OCI-LY3 (cell line): ENCODE data around the gene AP4S1.
"Not testable (repeated sequence)": the region's sequence is repeated elsewhere in the genome, so short reads cannot be mapped to it uniquely, and the experiment has no call there.

Experiments used
- H2AFZ ChIP-seq: fragments of 200-600, 300-600 bp; shearing (Covaris generic); 2 replicates; pipeline ENCODE4 v1.6.0; 2014; ENCODE audit warnings: antibody characterized with exemption, low read depth, low read length
- H3K27ac ChIP-seq: fragments of 200-600, 300-600 bp; sonication (generic); 2 replicates; pipeline ENCODE4 v1.5.1; 2014; ENCODE audit warnings: mild to moderate bottlenecking, low read length, moderate library complexity, mixed read lengths
- H3K27me3 ChIP-seq: fragments of 200-600, 300-600 bp; sonication (generic); 2 replicates; pipeline ENCODE4 v1.6.1; 2014; ENCODE audit warnings: low read depth, low read length, mixed read lengths
- H3K36me3 ChIP-seq: fragments of 200-600, 300-600 bp; sonication (generic); replicated peaks from 2 replicates; pipeline ENCODE3; 2014; ENCODE audit warnings: low read depth, low read length, mixed read lengths
- H3K4me1 ChIP-seq: fragments of 300-600, 200-600 bp; sonication (generic); 2 replicates; pipeline ENCODE4 v1.6.1; 2014; ENCODE audit warnings: low read length, mixed read lengths
- H3K4me2 ChIP-seq: fragments of 200-600, 300-600 bp; sonication (generic); 2 replicates; pipeline ENCODE4 v1.6.1; 2014; ENCODE audit warnings: low read length, mixed read lengths
- H3K4me3 ChIP-seq: fragments of 300-600, 200-600 bp; sonication (generic); 2 replicates; pipeline ENCODE4 v1.5.1; 2014; ENCODE audit warnings: antibody characterized with exemption, mild to moderate bottlenecking, low read length, moderate library complexity
- H3K79me2 ChIP-seq: fragments of 300-600, 200-600 bp; shearing (Covaris generic); 2 replicates; pipeline ENCODE4 v1.6.1; 2014; ENCODE audit warnings: mild to moderate bottlenecking, low read length, mixed read lengths
- H3K9ac ChIP-seq: fragments of 300-600, 200-600 bp; shearing (Covaris generic); 2 replicates; pipeline ENCODE4 v1.6.0; 2014; ENCODE audit warnings: mild to moderate bottlenecking, low read length, moderate library complexity
- H3K9me3 ChIP-seq: fragments of 200-600, 300-600 bp; shearing (Covaris generic); 2 replicates; pipeline ENCODE4 v1.6.1; 2014; ENCODE audit warnings: low read length, mixed read lengths; ENCODE audit not compliant: insufficient read depth
- H4K20me1 ChIP-seq: fragments of 200-600, 300-600 bp; sonication (generic); 2 replicates; pipeline ENCODE4 v1.6.1; 2016; ENCODE audit warnings: low read length, mixed read lengths; ENCODE audit not compliant: insufficient read depth
- EZH2phosphoT487 ChIP-seq: fragments of 200-600 bp; shearing (Covaris generic); IDR thresholded peaks from 2 replicates; pipeline ENCODE4 v1.6.1; 2018; ENCODE audit warnings: antibody characterized with exemption, mixed run types, low read depth
- TF ChIP-seq, protein P1 (sequence below): fragments of 200-600, 300-600 bp; sonication (generic); IDR thresholded peaks from 2 replicates; pipeline ENCODE4 v1.5.1; 2014; ENCODE audit warnings: antibody characterized with exemption, low read length, low read depth

AP4S1 gene

GRCh38 chr14:31025367-31026076, at the start of gene AP4S1:
Gene AP4S1 (plus strand): TSS chr14:31025649. CDS start chr14:31066197, 40,548 bp downstream.
- H3K27ac ChIP-seq = peak within 1 kb of the TSS; percentile 74
- peak within 1 kb of the TSS; percentile 85 for H2AFZ ChIP-seq
- peak within 1 kb of the TSS; percentile 85 for H3K4me2 ChIP-seq

GRCh38 chr14:30977752-30978151, 47.7 kb upstream of the AP4S1 start:
- no peak overlapping the region for H3K4me3 ChIP-seq
- peaks cover 11% of the 10 kb centered on the region for H3K4me1 ChIP-seq
- H3K27ac ChIP-seq = no peak overlapping the region
- H3K9me3 ChIP-seq = no peaks in the 10 kb centered on the region
- H2AFZ ChIP-seq = no peak overlapping the region
- no peak overlapping the region for H3K4me2 ChIP-seq
- H3K36me3 ChIP-seq = no peaks in the 10 kb centered on the region
- peaks cover 68% of the 10 kb centered on the region for H4K20me1 ChIP-seq
- no peak overlapping the region for H3K9ac ChIP-seq
- peaks cover 93% of the 10 kb centered on the region for H3K79me2 ChIP-seq
- H3K27me3 ChIP-seq = no peaks in the 10 kb centered on the region
- TF ChIP-seq, protein P1, sequence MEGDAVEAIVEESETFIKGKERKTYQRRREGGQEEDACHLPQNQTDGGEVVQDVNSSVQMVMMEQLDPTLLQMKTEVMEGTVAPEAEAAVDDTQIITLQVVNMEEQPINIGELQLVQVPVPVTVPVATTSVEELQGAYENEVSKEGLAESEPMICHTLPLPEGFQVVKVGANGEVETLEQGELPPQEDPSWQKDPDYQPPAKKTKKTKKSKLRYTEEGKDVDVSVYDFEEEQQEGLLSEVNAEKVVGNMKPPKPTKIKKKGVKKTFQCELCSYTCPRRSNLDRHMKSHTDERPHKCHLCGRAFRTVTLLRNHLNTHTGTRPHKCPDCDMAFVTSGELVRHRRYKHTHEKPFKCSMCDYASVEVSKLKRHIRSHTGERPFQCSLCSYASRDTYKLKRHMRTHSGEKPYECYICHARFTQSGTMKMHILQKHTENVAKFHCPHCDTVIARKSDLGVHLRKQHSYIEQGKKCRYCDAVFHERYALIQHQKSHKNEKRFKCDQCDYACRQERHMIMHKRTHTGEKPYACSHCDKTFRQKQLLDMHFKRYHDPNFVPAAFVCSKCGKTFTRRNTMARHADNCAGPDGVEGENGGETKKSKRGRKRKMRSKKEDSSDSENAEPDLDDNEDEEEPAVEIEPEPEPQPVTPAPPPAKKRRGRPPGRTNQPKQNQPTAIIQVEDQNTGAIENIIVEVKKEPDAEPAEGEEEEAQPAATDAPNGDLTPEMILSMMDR = no peak
- TF ChIP-seq EZH2phosphoT487 = no peak

More at GRCh38 chr14:31025367-31026076, at the start of gene AP4S1:
- Histone ChIP-seq H3K27me3 (no peaks in the 10 kb centered on the region), H3K4me1 (peaks cover 16% of the 10 kb centered on the region), H3K9ac (peak within 1 kb of the TSS; percentile 98), H3K36me3 (peaks cover 15% of the 10 kb centered on the region), H3K79me2 (peaks cover 64% of the 10 kb centered on the region), H3K4me3 (peak within 1 kb of the TSS; percentile 99), H4K20me1 (peaks cover 29% of the 10 kb centered on the region), H3K9me3 (no peaks in the 10 kb centered on the region)
- TF ChIP-seq, protein P1 = no peak
- TF ChIP-seq EZH2phosphoT487 = no peak

- not testable (repeated sequence) for H3K27me3 ChIP-seq, H3K9ac ChIP-seq, H3K9me3 ChIP-seq, H2AFZ ChIP-seq, H3K36me3 ChIP-seq, H3K4me2 ChIP-seq, H3K4me3 ChIP-seq, H3K27ac ChIP-seq
- Histone ChIP-seq H3K79me2 (peaks cover 83% of the 10 kb centered on the region), H3K4me1 (peaks cover 14% of the 10 kb centered on the region), H4K20me1 (peaks cover 51% of the 10 kb centered on the region)
- TF ChIP-seq, protein P1 = peak; percentile 62
Observed at GRCh38 chr14:30980106-30980704, 45.2 kb upstream of the AP4S1 start.

- H3K4me1 ChIP-seq = peaks cover 14% of the 10 kb centered on the region
- peaks cover 78% of the 10 kb centered on the region for H3K79me2 ChIP-seq
- no peak overlapping the region for H3K4me3 ChIP-seq
- H3K36me3 ChIP-seq = no peaks in the 10 kb centered on the region
- H4K20me1 ChIP-seq = peaks cover 52% of the 10 kb centered on the region
- H3K9me3 ChIP-seq = no peaks in the 10 kb centered on the region
- H3K27ac ChIP-seq = no peak overlapping the region
- H3K27me3 ChIP-seq = no peaks in the 10 kb centered on the region
- no peak overlapping the region for H3K4me2 ChIP-seq
- no peak for TF ChIP-seq EZH2phosphoT487
- TF ChIP-seq, protein P1 = no peak
- H3K9ac ChIP-seq = no peak overlapping the region
- no peak overlapping the region for H2AFZ ChIP-seq
Observed at GRCh38 chr14:30980980-30981379, 44.5 kb upstream of the AP4S1 start.
